ENCODE data around the gene CNOT2. TPM values are rescaled to one million over a fixed set of nuclear protein-coding genes. Genes with fewer than 3 reads are reported as not detected.

The CNOT2 gene
- total RNA-seq, 4 donors from 2014 or later: 117 to 141 (median 122) TPM

- intact Hi-C loops (cut with DNase I; ENCODE audit: low total_unique reads): no loop called here
- H3K4me3 ChIP-seq (ENCODE audit: low read depth, poor library complexity, severe bottlenecking): no peak overlapping the region
- no peak for DNase-seq (ENCODE audit: low spot score in 2 of 2)
- 98% methylated on average over 8 of the region's 8 CpGs for WGBS, 2 donors
- no peak for TF ChIP-seq POLR2A (IDR thresholded peaks at IDR 0.05)
- no peak for TF ChIP-seq CTCF (IDR thresholded peaks at IDR 0.05)
These were observed 91.5 kb downstream of the CNOT2 start for GRCh38 chr12:70334742-70335141.

- DNase-seq (ENCODE audit: low spot score in 2 of 2): no peak
- intact Hi-C loops (cut with DNase I; ENCODE audit: low total_unique reads): no loop called here
- WGBS, 2 donors: 91 to 93% methylated on average over 2 of the region's 2 CpGs
- TF ChIP-seq POLR2A (IDR thresholded peaks at IDR 0.05) (no peak), CTCF (IDR thresholded peaks at IDR 0.05) (no peak)
- H3K4me3 ChIP-seq (ENCODE audit: low read depth, poor library complexity, severe bottlenecking): no peak overlapping the region
These were observed 95.3 kb downstream of the CNOT2 start for GRCh38 chr12:70338531-70338930.

- no peak for DNase-seq (ENCODE audit: low spot score in 2 of 2)
- 97 to 98% methylated on average over 2 of the region's 2 CpGs for WGBS, 2 donors
- intact Hi-C loops (cut with DNase I; ENCODE audit: low total_unique reads): no loop called here
These were observed 107.8 kb downstream of the CNOT2 start for GRCh38 chr12:70351076-70351475.

GRCh38 chr12:70353780-70354660 is 110.8 kb downstream of the CNOT2 start:
- no peak for DNase-seq (ENCODE audit: low spot score in 2 of 2)
- intact Hi-C loops (cut with DNase I; ENCODE audit: low total_unique reads): no loop called here
- TF ChIP-seq CTCF (IDR thresholded peaks at IDR 0.05): no peak
- no peak for TF ChIP-seq POLR2A (IDR thresholded peaks at IDR 0.05)
- H3K4me3 ChIP-seq (ENCODE audit: low read depth, poor library complexity, severe bottlenecking): no peak overlapping the region
- 91 to 92% methylated on average over 6 of the region's 6 CpGs for WGBS, 2 donors

More at GRCh38 chr12:70351076-70351475, 107.8 kb downstream of the CNOT2 start:
- TF ChIP-seq CTCF (IDR thresholded peaks at IDR 0.05) (no peak), POLR2A (IDR thresholded peaks at IDR 0.05) (no peak)
- H3K4me3 ChIP-seq (ENCODE audit: low read depth, poor library complexity, severe bottlenecking): no peak overlapping the region

GRCh38 chr12:70354787-70355186 is 111.6 kb downstream of the CNOT2 start:
- WGBS, 2 donors: 75 to 84% methylated on average over 3 of the region's 3 CpGs
- H3K4me3 ChIP-seq (ENCODE audit: low read depth, poor library complexity, severe bottlenecking): no peak overlapping the region
- DNase-seq (ENCODE audit: low spot score in 2 of 2): no peak
- TF ChIP-seq CTCF (IDR thresholded peaks at IDR 0.05): no peak
- no peak for TF ChIP-seq POLR2A (IDR thresholded peaks at IDR 0.05)
- intact Hi-C loops (cut with DNase I; ENCODE audit: low total_unique reads): no loop called here
